ENCODE results near the gene UGT2B10.

- TF ChIP-seq OSR1 (CRISPR knock-in tag; IDR thresholded peaks at IDR 0.05), result no peak
- TF ChIP-seq CREB5 (CRISPR knock-in tag; IDR thresholded peaks at IDR 0.05; ENCODE audit: low read depth), result no peak
- TF ChIP-seq ISL1 (CRISPR knock-in tag; IDR thresholded peaks at IDR 0.05), result no peak
- no peak for TF ChIP-seq SNAI2 (CRISPR knock-in tag; IDR thresholded peaks at IDR 0.05)
- TF ChIP-seq ARNTL (CRISPR knock-in tag; IDR thresholded peaks at IDR 0.05; ENCODE audit: borderline replicate concordance, low read depth), result no peak
- TF ChIP-seq ZNF8 (CRISPR knock-in tag; IDR thresholded peaks at IDR 0.05), result no peak
- TF ChIP-seq ZNF70 (CRISPR knock-in tag; IDR thresholded peaks at IDR 0.05), result no peak
- TF ChIP-seq ZFP3 (CRISPR knock-in tag; IDR thresholded peaks at IDR 0.05), result no peak
- no peak for TF ChIP-seq PPARA (CRISPR knock-in tag; IDR thresholded peaks at IDR 0.05; ENCODE audit: borderline replicate concordance)
- no peak for TF ChIP-seq ESRRG (CRISPR knock-in tag; IDR thresholded peaks at IDR 0.05)
- no peak for TF ChIP-seq PATZ1 (CRISPR knock-in tag; IDR thresholded peaks at IDR 0.05; ENCODE audit: borderline replicate concordance)
Observed at GRCh38 chr4:68859655-68860054, 43.9 kb downstream of the UGT2B10 start.
